GM18508 (cell line): ENCODE results near the gene MICOS13.
"Not testable (repeated sequence)": the region's sequence is repeated elsewhere in the genome, so short reads cannot be mapped to it uniquely, and the experiment has no call there.

ENCODE experiments used
- ATAC-seq: cut with Tn5 transposase; IDR thresholded peaks from one replicate; pipeline ENCODE4 v1.9.1; 2021; ENCODE audit warnings: moderate number of reproducible peaks; ENCODE audit not compliant: insufficient read depth, unreplicated experiment

Gene MICOS13

GRCh38 chr19:5688262-5688881, 8.1 kb upstream of the MICOS13 start:
- ATAC-seq = not testable (repeated sequence)

DNA sequence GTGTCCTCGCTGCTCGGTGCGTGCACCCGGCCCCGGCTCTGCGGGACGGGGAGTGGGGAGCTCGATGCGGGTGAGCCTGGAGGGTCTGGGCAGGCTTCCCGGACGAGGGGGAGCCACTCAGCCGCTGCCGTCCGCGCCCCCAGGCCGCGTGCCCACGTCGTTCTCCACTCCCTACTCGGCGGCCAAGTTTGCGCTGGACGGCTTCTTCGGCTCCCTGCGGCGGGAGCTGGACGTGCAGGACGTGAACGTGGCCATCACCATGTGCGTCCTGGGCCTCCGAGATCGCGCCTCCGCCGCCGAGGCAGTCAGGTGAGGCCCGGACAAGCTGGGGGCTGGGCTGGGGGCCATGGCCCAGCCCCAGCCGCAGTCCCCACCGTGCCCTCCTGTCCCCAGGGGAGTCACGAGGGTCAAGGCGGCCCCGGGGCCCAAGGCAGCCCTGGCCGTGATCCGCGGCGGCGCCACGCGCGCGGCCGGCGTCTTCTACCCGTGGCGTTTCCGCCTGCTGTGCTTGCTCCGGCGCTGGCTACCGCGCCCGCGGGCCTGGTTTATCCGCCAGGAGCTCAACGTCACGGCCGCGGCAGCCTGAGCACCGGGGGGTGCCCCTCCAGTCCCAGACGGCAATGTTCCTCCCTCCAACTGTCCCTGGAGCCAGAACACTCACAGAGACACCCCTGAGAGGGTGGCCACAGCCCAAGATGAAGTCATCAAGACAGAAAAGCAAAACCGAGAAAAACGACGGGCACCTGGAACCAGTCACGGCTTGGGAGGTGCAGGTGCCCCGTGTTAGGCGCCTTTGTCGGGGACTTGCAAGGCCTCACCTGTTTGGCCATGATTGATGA, 7.3 kb upstream of the MICOS13 start:
- ATAC-seq = no peak

DNA sequence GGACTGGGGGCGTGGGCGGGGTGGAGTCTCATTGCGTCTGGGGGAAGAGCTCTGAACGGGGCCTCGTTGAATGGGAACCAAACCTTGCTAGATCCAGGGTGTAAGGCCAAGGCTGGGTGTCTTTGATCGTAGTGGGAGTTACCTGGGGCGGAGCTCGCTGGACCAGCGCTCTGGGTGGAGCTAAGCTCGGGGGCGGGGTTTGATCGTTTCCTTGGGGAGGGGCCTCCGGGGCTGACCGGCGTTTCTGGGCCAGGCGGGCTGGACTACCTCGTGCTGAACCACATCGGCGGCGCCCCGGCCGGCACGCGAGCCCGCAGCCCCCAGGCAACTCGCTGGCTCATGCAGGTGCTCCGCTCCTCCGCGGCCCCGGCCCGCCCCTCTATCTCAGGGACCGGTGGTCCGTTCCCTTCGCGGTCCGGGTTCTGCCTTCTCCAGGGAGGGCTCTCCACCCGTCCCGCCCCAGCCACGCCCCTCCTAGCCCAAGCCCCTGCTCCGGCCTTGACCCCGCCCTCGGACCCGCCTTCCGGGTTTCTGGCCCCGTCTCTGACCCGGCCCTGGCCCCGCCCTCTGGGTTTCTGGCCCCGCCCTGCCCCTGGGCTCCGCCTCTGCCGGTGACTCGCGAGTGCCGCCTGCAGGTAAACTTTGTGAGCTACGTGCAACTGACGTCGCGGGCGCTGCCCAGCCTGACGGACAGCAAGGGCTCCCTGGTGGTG, 6.5 kb upstream of the MICOS13 start:
- peak; percentile 29 for ATAC-seq

GRCh38 chr19:5686326-5686646, 6.0 kb upstream of the MICOS13 start:
- ATAC-seq = no peak

GRCh38 chr19:5684694-5685430, 4.5 kb upstream of the MICOS13 start:
- no peak for ATAC-seq

- ATAC-seq = no peak
Observed at GRCh38 chr19:5683177-5683886, 3.0 kb upstream of the MICOS13 start.

GRCh38 chr19:5682107-5682482, 1.8 kb upstream of the MICOS13 start:
- ATAC-seq = no peak

GRCh38 chr19:5681391-5682106, 1.2 kb upstream of the MICOS13 start:
- no peak for ATAC-seq

DNA sequence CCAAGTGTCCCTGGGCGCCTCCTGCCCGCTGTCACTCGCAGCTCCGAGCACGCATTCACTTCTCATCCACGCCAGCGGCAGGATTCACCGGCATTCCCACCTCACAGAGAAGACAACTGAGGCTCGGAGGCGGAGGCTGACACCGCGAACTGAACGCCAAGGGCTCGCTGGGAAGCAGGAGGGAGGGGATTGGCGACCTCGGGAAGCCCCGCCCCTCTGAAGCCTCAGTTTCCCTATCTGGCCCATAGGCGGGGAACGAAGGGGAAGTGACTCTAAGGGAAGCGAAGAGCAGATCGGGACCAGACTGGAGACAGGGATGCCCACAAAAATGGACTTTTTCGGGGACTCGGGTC, 256 bp downstream of the MICOS13 start:
- ATAC-seq = no peak

GRCh38 chr19:5679289-5680083, 830 bp downstream of the MICOS13 start:
- ATAC-seq = no peak

GRCh38 chr19:5678071-5678718, 2.1 kb downstream of the MICOS13 start:
- no peak for ATAC-seq

GRCh38 chr19:5677580-5677979, 2.7 kb downstream of the MICOS13 start:
- ATAC-seq = no peak

GRCh38 chr19:5677136-5677535, 3.2 kb downstream of the MICOS13 start:
- ATAC-seq = no peak

GRCh38 chr19:5676772-5677105, 3.6 kb downstream of the MICOS13 start:
- no peak for ATAC-seq

DNA sequence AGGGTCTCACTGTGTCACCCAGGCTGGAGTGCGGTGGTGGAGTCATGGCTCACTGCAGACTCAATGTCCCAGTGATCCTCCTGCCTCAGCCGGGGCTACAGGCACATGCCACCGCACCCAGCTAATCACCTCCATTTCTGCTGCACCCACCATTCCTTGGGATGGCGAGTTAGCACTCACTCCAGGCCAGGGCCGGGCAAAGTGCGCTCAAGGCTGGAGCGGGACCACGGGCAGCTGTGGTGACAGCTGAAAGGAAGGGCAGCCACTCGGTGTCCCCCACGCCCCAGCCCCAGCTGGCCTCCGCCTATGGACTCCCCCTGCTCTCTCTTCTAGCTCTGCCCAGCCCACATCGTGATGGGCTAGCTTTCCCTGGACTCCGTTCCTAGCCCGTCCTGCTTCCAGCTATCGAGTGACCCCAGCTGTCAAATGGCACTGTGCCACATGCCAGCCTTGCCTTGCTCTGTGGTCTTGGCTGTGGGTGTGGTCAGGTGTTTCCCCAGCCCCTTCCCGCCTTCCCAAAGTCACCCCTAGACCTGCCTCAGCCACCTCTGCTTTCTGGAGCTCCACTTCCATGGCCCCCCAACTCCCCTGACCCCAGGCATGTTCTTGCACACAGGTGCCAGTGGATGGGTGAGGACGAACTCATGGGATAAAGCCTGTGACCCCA, 4.1 kb downstream of the MICOS13 start:
- no peak for ATAC-seq

GRCh38 chr19:5674714-5675113, 5.6 kb downstream of the MICOS13 start:
- no peak for ATAC-seq

DNA sequence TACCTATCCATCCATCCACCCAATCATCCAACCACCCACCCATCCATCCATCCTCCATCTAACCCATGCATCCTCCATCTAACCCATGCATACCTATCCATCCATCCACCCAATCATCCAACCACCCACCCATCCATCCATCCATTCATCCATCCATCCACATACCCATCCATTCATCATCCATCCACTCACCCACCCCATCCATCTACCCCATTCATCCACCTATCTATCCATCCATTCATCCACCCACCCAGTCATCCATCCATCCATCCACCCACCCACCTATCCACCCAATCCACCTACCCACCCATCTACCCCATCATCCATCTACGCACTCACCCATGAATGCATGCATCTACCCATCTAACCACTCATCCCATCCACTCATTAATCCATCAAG, 6.6 kb downstream of the MICOS13 start:
- no peak for ATAC-seq
